Choroid plexus epithelial cell (primary cell): Measurements from ENCODE around the gene SDCBP2.

ENCODE experiments used
- DNase-seq: peaks from one replicate; pipeline ENCODE4 v3.0.0-alpha.2; 2010; ENCODE audit warnings: low read depth
- H3K4me3 ChIP-seq: 2 replicates; pipeline ENCODE4 v1.5.1; 2011; ENCODE audit warnings: low read depth, mild to moderate bottlenecking, control low read depth, low read length, moderate library complexity
- TF ChIP-seq, protein P1 (sequence below): conservative IDR thresholded peaks from 2 replicates; pipeline ENCODE4 v1.5.1; 2011; ENCODE audit warnings: low read depth, mild to moderate bottlenecking, control low read depth, inconsistent platforms, low read length, moderate library complexity

Gene SDCBP2

DNA sequence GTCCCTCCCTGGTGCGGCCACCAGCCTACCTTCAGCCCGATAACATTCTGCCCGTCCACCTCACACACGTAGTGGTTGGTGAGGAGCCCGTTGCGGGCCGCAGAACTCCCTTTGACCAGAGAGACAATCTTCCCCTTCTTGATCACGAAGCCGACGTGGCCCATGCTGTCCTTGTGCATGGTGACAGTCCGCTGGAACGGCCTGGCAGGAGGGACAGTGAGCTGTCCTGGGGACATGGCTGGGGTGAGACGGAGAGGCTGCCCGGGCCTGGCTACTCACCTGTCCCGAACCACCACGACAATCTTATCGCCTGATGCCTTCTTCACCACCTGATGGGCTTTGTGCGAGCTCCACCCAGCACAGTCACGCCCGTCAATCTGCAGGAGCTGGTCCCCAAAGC lies 16.6 kb downstream of the SDCBP2 start:
- TF ChIP-seq, protein P1, sequence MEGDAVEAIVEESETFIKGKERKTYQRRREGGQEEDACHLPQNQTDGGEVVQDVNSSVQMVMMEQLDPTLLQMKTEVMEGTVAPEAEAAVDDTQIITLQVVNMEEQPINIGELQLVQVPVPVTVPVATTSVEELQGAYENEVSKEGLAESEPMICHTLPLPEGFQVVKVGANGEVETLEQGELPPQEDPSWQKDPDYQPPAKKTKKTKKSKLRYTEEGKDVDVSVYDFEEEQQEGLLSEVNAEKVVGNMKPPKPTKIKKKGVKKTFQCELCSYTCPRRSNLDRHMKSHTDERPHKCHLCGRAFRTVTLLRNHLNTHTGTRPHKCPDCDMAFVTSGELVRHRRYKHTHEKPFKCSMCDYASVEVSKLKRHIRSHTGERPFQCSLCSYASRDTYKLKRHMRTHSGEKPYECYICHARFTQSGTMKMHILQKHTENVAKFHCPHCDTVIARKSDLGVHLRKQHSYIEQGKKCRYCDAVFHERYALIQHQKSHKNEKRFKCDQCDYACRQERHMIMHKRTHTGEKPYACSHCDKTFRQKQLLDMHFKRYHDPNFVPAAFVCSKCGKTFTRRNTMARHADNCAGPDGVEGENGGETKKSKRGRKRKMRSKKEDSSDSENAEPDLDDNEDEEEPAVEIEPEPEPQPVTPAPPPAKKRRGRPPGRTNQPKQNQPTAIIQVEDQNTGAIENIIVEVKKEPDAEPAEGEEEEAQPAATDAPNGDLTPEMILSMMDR: no peak
- H3K4me3 ChIP-seq: no peak overlapping the region
- no peak for DNase-seq

- H3K4me3 ChIP-seq: no peak overlapping the region
- TF ChIP-seq, protein P1: no peak
- no peak for DNase-seq
Observed at GRCh38 chr20:1310506-1311190, 18.3 kb downstream of the SDCBP2 start.

GRCh38 chr20:1310071-1310470 lies 18.9 kb downstream of the SDCBP2 start:
- H3K4me3 ChIP-seq: no peak overlapping the region
- DNase-seq: no peak
- TF ChIP-seq, protein P1: no peak

DNA sequence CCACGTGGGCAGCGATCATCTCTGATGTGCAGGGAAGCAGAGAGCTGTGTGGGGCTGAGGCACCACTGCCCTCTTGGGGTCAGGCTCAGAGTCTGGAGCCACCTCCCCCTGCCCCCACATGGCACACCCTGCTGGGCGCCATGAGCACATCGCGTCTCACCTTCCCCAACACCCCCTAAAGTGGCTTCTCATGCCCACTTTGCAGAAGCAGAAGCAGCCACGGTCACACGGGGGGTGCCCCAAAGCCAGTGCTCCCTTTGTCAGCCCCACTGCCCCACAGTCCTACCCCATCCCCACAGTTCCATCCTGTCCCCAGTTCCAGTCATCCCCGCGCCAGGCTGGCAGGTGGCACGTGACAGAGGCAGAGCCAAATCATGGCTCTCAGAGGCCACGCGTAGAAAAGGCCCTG lies 19.5 kb downstream of the SDCBP2 start:
- DNase-seq: no peak
- TF ChIP-seq, protein P1: no peak

GRCh38 chr20:1308702-1309095 lies 20.2 kb downstream of the SDCBP2 start:
- DNase-seq: no peak
- H3K4me3 ChIP-seq: no peak overlapping the region
- TF ChIP-seq, protein P1: no peak

More for the DNA sequence above, 19.5 kb downstream of the SDCBP2 start:
- no peak overlapping the region for H3K4me3 ChIP-seq

DNA sequence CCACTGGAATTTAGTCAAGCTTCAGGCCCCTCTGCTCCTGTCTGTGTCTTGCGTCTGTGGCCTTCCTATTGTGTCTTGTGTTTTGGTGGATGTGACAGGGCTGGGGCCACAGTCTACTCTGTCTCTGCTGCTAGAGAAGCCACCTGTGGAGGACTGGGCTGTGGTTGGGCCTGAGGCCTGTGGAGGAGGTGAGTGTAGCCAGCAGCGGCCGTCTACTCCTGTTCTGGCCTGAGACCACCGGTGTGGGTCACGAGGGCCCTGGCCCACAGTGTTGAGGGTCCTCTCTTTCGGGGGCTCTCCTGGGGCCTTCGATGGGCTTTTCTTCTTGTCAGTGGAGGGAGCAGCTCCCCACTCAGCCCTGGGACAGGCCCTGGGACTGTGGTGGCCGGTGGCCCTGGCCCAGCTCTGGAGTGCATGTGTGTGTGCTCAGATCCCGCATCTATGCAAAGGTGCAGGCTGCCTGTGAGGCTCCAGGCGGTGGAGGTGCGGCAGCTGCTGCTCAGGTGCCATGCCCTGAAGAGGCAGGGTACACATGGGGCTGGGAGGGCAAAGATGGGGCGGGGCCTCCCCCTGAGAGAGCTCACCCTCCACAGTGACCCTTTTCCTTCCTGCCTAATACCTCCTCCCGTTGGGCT lies 20.8 kb downstream of the SDCBP2 start:
- TF ChIP-seq, protein P1: no peak
- no peak for DNase-seq
- H3K4me3 ChIP-seq: no peak overlapping the region

- TF ChIP-seq, protein P1: no peak
- no peak for DNase-seq
- H3K4me3 ChIP-seq: no peak overlapping the region
Observed at GRCh38 chr20:1307571-1307971, 21.4 kb downstream of the SDCBP2 start.
